ENCODE measurements around the gene TRPM3.
"Not testable (repeated sequence)": the region's sequence is repeated elsewhere in the genome, so short reads cannot be mapped to it uniquely, and the experiment has no call there.

TRPM3 gene

DNA sequence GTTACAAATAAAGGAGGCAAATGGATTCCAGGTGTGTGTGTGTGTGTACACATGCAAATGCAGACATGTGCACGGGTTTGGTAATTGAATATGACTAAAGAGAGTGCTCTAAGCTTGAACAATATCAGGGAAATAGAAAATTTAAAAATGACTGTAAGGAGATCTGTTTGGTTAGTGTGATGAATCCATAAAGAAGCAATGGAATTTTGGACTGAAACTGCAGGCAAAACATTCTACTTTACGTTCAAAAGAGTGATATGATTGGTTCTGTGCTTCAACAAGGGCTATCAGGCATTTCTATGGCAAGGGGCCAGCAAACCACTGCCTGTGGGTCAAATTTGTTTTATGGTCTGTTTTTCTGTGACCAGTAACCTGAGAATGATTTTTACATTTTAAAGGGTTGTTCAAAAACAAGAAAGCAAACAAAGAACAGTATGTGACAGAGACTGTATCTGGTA, 374.1 kb downstream of the TRPM3 start:
- no peak overlapping the region for H3K4me3 ChIP-seq (replicated peaks; ENCODE audit: insufficient read depth, low read length)
- DNase-seq (ENCODE audit: low read depth in 1 of 2, low spot score in 1 of 2): no peak
- TF ChIP-seq SPI1 (IDR thresholded peaks at IDR 0.05; ENCODE audit: borderline replicate concordance, low read depth): no peak
- TF ChIP-seq, protein P1, sequence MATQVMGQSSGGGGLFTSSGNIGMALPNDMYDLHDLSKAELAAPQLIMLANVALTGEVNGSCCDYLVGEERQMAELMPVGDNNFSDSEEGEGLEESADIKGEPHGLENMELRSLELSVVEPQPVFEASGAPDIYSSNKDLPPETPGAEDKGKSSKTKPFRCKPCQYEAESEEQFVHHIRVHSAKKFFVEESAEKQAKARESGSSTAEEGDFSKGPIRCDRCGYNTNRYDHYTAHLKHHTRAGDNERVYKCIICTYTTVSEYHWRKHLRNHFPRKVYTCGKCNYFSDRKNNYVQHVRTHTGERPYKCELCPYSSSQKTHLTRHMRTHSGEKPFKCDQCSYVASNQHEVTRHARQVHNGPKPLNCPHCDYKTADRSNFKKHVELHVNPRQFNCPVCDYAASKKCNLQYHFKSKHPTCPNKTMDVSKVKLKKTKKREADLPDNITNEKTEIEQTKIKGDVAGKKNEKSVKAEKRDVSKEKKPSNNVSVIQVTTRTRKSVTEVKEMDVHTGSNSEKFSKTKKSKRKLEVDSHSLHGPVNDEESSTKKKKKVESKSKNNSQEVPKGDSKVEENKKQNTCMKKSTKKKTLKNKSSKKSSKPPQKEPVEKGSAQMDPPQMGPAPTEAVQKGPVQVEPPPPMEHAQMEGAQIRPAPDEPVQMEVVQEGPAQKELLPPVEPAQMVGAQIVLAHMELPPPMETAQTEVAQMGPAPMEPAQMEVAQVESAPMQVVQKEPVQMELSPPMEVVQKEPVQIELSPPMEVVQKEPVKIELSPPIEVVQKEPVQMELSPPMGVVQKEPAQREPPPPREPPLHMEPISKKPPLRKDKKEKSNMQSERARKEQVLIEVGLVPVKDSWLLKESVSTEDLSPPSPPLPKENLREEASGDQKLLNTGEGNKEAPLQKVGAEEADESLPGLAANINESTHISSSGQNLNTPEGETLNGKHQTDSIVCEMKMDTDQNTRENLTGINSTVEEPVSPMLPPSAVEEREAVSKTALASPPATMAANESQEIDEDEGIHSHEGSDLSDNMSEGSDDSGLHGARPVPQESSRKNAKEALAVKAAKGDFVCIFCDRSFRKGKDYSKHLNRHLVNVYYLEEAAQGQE (IDR thresholded peaks at IDR 0.05; ENCODE audit: insufficient replicate concordance, low read depth): no peak
- no peak for TF ChIP-seq GABPA (IDR thresholded peaks at IDR 0.05; ENCODE audit: low read depth)
- TF ChIP-seq POLR2AphosphoS5 (IDR thresholded peaks at IDR 0.05; ENCODE audit: low read depth): no peak
- TF ChIP-seq, protein P2, sequence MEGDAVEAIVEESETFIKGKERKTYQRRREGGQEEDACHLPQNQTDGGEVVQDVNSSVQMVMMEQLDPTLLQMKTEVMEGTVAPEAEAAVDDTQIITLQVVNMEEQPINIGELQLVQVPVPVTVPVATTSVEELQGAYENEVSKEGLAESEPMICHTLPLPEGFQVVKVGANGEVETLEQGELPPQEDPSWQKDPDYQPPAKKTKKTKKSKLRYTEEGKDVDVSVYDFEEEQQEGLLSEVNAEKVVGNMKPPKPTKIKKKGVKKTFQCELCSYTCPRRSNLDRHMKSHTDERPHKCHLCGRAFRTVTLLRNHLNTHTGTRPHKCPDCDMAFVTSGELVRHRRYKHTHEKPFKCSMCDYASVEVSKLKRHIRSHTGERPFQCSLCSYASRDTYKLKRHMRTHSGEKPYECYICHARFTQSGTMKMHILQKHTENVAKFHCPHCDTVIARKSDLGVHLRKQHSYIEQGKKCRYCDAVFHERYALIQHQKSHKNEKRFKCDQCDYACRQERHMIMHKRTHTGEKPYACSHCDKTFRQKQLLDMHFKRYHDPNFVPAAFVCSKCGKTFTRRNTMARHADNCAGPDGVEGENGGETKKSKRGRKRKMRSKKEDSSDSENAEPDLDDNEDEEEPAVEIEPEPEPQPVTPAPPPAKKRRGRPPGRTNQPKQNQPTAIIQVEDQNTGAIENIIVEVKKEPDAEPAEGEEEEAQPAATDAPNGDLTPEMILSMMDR (IDR thresholded peaks at IDR 0.05; ENCODE audit: insufficient read depth, low read length): no peak
- H3K27ac ChIP-seq (replicated peaks): no peak overlapping the region
- no peaks in the 10 kb centered on the region for H3K27me3 ChIP-seq (ENCODE audit: insufficient read depth, poor library complexity, severe bottlenecking)

DNA sequence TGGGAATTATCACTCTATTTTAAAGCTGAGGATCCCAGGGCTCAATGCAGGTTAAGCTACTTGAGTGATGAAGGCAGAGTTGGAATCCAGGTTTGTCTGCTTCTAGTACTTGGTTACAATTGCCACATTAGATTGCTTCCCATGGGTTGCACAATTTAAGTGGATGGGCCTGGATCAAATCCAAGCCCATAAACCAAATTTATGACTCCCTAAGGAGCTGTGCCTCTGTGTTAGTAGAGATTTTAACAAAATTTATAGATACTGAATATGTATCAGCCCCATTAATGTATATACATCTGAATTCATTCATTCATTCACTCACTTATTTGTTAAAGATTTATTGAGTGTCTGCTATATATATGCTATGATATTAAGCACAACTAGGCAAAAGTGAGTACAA, 374.7 kb downstream of the TRPM3 start:
- H3K27ac ChIP-seq (replicated peaks): no peak overlapping the region

DNA sequence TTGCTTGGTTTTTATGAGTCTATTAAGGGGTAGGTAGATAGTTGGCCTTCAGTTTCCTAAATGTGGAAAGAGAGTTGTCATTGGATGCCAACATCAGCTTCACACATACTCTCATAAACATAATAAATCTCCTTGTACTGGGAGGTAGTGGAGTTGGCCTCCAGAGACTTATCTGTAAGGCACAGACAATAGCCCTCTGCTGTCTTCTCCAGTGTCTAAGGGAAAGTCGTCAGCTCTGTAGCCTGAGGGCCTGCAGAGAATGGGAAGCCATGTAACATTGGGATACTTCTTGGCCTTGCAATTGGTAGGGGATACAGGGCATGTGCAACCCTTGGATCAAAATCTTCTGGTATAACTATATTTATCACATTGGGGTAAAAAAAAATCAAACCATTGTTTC, 375.1 kb downstream of the TRPM3 start:
- H3K27ac ChIP-seq (replicated peaks): no peak overlapping the region
- TF ChIP-seq GABPA (IDR thresholded peaks at IDR 0.05; ENCODE audit: low read depth) (no peak), POLR2AphosphoS5 (IDR thresholded peaks at IDR 0.05; ENCODE audit: low read depth) (no peak), SPI1 (IDR thresholded peaks at IDR 0.05; ENCODE audit: borderline replicate concordance, low read depth) (no peak)
- TF ChIP-seq, protein P2 (IDR thresholded peaks at IDR 0.05; ENCODE audit: insufficient read depth, low read length): no peak
- no peaks in the 10 kb centered on the region for H3K27me3 ChIP-seq (ENCODE audit: insufficient read depth, poor library complexity, severe bottlenecking)
- no peak for DNase-seq (ENCODE audit: low read depth in 1 of 2, low spot score in 1 of 2)
- no peak overlapping the region for H3K4me3 ChIP-seq (replicated peaks; ENCODE audit: insufficient read depth, low read length)

More for the DNA sequence above, 374.7 kb downstream of the TRPM3 start:
- no peak for DNase-seq (ENCODE audit: low read depth in 1 of 2, low spot score in 1 of 2)
- Histone ChIP-seq H3K4me3 (replicated peaks; ENCODE audit: insufficient read depth, low read length) (no peak overlapping the region), H3K27me3 (ENCODE audit: insufficient read depth, poor library complexity, severe bottlenecking) (no peaks in the 10 kb centered on the region)
- TF ChIP-seq SPI1 (IDR thresholded peaks at IDR 0.05; ENCODE audit: borderline replicate concordance, low read depth): no peak
- TF ChIP-seq POLR2AphosphoS5 (IDR thresholded peaks at IDR 0.05; ENCODE audit: low read depth): no peak
- TF ChIP-seq, protein P2 (IDR thresholded peaks at IDR 0.05; ENCODE audit: insufficient read depth, low read length): no peak
- TF ChIP-seq GABPA (IDR thresholded peaks at IDR 0.05; ENCODE audit: low read depth): no peak
- TF ChIP-seq, protein P1 (IDR thresholded peaks at IDR 0.05; ENCODE audit: insufficient replicate concordance, low read depth): no peak

DNA sequence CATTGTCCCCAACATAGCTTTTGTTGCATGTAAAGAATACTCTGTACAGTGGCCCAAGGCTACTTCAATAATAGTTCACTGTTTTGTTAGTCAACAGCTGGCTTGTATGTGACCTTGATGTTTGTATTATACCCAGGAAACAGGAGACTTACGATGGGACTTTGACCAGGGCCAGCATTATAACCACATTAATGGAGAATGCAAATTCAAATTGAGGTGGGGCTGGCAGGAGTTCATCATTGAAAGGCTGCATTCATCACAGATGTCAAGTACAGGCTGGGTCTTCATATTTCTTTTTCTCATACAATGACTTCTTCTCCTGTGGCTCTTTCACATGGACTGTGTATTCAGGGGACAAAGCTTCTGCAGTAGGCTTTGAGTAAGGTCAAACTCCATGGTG, 396.6 kb downstream of the TRPM3 start:
- not testable (repeated sequence) for H3K27ac ChIP-seq (replicated peaks); H3K27me3 ChIP-seq (ENCODE audit: insufficient read depth, poor library complexity, severe bottlenecking)

DNA sequence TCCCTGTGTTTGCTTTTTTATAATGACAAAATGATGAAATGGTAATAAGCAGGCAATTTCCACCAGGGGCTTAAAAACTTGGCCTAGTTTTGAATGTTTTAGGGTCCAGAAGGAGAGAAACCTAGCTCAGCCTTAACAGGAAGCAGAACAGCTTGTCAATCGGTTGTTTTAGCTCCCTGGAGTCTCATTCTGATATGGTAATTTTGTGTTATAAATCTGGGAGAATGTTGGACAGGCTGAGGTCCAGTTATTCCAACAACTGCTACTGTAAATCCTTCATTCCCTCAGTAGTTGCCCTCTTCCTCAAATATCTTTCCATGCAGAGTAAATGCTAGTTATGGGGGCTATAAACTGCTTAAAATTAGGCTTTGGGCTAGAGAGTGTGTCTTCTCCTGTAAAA, 397.4 kb downstream of the TRPM3 start:
- H3K4me3 ChIP-seq (replicated peaks; ENCODE audit: insufficient read depth, low read length); H3K27me3 ChIP-seq (ENCODE audit: insufficient read depth, poor library complexity, severe bottlenecking); DNase-seq (ENCODE audit: low read depth in 1 of 2, low spot score in 1 of 2); H3K27ac ChIP-seq (replicated peaks): not testable (repeated sequence)

More for the DNA sequence above, 396.6 kb downstream of the TRPM3 start:
- not testable (repeated sequence) for H3K4me3 ChIP-seq (replicated peaks; ENCODE audit: insufficient read depth, low read length); DNase-seq (ENCODE audit: low read depth in 1 of 2, low spot score in 1 of 2)

DNA sequence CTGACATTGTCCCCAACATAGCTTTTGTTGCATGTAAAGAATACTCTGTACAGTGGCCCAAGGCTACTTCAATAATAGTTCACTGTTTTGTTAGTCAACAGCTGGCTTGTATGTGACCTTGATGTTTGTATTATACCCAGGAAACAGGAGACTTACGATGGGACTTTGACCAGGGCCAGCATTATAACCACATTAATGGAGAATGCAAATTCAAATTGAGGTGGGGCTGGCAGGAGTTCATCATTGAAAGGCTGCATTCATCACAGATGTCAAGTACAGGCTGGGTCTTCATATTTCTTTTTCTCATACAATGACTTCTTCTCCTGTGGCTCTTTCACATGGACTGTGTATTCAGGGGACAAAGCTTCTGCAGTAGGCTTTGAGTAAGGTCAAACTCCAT, 414.6 kb downstream of the TRPM3 start:
- not testable (repeated sequence) for DNase-seq (ENCODE audit: low read depth in 1 of 2, low spot score in 1 of 2); H3K4me3 ChIP-seq (replicated peaks; ENCODE audit: insufficient read depth, low read length); H3K27ac ChIP-seq (replicated peaks); H3K27me3 ChIP-seq (ENCODE audit: insufficient read depth, poor library complexity, severe bottlenecking)
